Loucy (cell line): ENCODE data around the gene CTSE.

Experiments
- EZH2phosphoT487 ChIP-seq: fragments of 200-600 bp; IDR thresholded peaks from 2 replicates; pipeline ENCODE4 v1.6.1; 2018; ENCODE audit warnings: antibody characterized with exemption, mild to moderate bottlenecking, moderate library complexity, borderline replicate concordance
- TF ChIP-seq, protein P1 (sequence below): fragments of 200-600 bp; sonication (generic); conservative IDR thresholded peaks from 2 replicates; pipeline ENCODE4 v1.5.1; 2014; ENCODE audit warnings: mild to moderate bottlenecking, antibody characterized with exemption, low read length

DNA sequence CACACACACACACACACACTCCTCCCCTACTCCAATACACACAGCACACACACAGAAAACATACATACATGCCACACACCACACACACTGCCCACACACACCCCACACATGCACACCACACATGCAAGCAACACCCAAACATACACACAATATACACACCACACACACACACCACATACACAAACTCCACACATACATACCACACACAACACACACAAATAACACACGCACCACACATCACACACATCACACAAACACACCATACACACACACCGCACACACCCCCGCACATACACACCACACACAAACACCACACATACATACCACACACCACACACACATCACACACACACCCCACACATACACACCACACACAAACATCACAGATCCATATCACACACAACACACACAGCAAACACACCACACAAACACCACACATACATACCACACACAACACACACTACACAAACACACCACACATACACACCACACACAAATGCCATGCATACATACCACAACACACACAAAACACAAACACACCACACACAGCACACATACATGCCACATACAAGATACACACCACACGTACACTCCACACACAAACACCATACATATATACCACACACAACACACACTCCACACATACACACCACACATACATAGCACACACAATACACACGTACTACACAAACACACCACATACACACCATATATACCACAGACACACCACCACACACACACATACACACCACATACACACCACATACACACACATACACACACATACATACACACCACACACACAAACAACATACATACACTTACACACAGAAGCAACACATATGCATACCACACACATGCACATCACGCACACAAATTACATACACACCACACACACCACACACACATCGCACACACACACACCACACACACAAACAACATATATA lies 19.6 kb downstream of the CTSE start:
- TF ChIP-seq, protein P1, sequence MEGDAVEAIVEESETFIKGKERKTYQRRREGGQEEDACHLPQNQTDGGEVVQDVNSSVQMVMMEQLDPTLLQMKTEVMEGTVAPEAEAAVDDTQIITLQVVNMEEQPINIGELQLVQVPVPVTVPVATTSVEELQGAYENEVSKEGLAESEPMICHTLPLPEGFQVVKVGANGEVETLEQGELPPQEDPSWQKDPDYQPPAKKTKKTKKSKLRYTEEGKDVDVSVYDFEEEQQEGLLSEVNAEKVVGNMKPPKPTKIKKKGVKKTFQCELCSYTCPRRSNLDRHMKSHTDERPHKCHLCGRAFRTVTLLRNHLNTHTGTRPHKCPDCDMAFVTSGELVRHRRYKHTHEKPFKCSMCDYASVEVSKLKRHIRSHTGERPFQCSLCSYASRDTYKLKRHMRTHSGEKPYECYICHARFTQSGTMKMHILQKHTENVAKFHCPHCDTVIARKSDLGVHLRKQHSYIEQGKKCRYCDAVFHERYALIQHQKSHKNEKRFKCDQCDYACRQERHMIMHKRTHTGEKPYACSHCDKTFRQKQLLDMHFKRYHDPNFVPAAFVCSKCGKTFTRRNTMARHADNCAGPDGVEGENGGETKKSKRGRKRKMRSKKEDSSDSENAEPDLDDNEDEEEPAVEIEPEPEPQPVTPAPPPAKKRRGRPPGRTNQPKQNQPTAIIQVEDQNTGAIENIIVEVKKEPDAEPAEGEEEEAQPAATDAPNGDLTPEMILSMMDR, result no peak
- no peak for TF ChIP-seq EZH2phosphoT487
